ENCODE data around the gene ARMC12.

DNA sequence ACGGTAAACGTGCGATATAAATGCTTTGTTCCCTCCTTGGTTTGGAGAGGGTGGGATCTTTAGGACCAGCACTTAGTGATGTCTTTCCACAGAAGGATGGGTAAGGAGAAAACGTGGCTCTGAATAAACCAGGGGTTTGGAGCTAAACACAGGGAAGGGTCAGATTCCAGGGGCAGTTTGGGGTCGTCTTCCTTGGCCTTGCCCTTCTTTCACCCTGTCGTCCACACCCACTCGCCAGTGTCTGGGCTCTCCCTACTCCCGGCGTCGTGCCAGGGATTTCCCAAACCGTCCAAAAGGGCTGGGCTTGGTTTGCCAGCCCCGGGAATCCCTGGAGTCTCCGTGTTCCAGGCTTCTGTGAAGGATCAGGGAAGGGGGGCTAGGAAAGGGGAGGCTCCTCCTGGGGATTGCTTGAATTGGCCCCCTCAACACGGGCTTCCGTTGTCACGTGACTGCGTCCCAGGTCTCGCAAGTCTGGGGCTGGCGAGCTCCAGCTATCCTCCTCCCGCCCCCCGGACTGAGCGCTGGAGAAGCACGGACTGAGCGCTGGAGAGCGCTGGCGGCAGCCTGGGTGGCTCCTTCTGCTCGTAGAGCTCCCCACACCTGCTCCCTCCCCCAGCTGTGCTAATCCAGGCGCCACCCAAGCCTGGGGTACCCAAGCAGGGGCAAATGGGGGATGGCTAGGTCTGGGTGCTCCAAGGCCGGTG is 9.4 kb upstream of the ARMC12 start:
- TF ChIP-seq, protein P1, sequence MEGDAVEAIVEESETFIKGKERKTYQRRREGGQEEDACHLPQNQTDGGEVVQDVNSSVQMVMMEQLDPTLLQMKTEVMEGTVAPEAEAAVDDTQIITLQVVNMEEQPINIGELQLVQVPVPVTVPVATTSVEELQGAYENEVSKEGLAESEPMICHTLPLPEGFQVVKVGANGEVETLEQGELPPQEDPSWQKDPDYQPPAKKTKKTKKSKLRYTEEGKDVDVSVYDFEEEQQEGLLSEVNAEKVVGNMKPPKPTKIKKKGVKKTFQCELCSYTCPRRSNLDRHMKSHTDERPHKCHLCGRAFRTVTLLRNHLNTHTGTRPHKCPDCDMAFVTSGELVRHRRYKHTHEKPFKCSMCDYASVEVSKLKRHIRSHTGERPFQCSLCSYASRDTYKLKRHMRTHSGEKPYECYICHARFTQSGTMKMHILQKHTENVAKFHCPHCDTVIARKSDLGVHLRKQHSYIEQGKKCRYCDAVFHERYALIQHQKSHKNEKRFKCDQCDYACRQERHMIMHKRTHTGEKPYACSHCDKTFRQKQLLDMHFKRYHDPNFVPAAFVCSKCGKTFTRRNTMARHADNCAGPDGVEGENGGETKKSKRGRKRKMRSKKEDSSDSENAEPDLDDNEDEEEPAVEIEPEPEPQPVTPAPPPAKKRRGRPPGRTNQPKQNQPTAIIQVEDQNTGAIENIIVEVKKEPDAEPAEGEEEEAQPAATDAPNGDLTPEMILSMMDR (IDR thresholded peaks at IDR 0.05): peak in 3 of 4 experiments; percentile 2 to 10 (median 4)
- peak; percentile 45 to 84 for TF ChIP-seq POLR2A (IDR thresholded peaks at IDR 0.05)

Data from uterus (tissue), 2 donors.